GM19452 (cell line): Measurements from ENCODE around the gene MPZL3.

Experiments used
- ATAC-seq: cut with Tn5 transposase; IDR thresholded peaks from one replicate; pipeline ENCODE4 v1.9.1; 2021; ENCODE audit not compliant: unreplicated experiment

MPZL3 gene

GRCh38 chr11:118265954-118266353, 13.8 kb upstream of the MPZL3 start:
- no peak for ATAC-seq

GRCh38 chr11:118264569-118265465, 12.7 kb upstream of the MPZL3 start:
- ATAC-seq, result no peak

GRCh38 chr11:118263695-118264568, 11.8 kb upstream of the MPZL3 start, which contains the start of gene MPZL2:
MPZL2 (minus strand) TSS chr11:118264297; CDS start chr11:118264153, 144 bp downstream.
- ATAC-seq, result no peak

- ATAC-seq, result no peak
These were observed 10.9 kb upstream of the MPZL3 start for GRCh38 chr11:118263112-118263511.

GRCh38 chr11:118260353-118260752, 8.2 kb upstream of the MPZL3 start:
- ATAC-seq, result no peak

GRCh38 chr11:118259138-118259537, 7.0 kb upstream of the MPZL3 start:
- no peak for ATAC-seq

GRCh38 chr11:118258410-118258809, 6.2 kb upstream of the MPZL3 start:
- no peak for ATAC-seq

- no peak for ATAC-seq
These were observed 523 bp upstream of the MPZL3 start for GRCh38 chr11:118252688-118253087.

GRCh38 chr11:118247041-118247440, 5.1 kb downstream of the MPZL3 start:
- no peak for ATAC-seq

- ATAC-seq, result no peak
These were observed 6.1 kb downstream of the MPZL3 start for GRCh38 chr11:118245936-118246562.

GRCh38 chr11:118243993-118244762, 8.0 kb downstream of the MPZL3 start:
- no peak for ATAC-seq

GRCh38 chr11:118243161-118243560, 9.0 kb downstream of the MPZL3 start:
- ATAC-seq, result no peak

- ATAC-seq, result no peak
These were observed 10.4 kb downstream of the MPZL3 start for GRCh38 chr11:118241764-118242098.

- ATAC-seq, result peak; percentile 80
These were observed 11.0 kb downstream of the MPZL3 start for GRCh38 chr11:118240999-118241763.

GRCh38 chr11:118239509-118240205, 12.5 kb downstream of the MPZL3 start:
- ATAC-seq, result no peak

- no peak for ATAC-seq
These were observed 13.2 kb downstream of the MPZL3 start for GRCh38 chr11:118238929-118239328.

- no peak for ATAC-seq
These were observed 13.7 kb downstream of the MPZL3 start for GRCh38 chr11:118238421-118238820.

GRCh38 chr11:118236170-118236569, 16.0 kb downstream of the MPZL3 start:
- no peak for ATAC-seq

GRCh38 chr11:118234833-118235232, 17.3 kb downstream of the MPZL3 start:
- no peak for ATAC-seq
